ENCODE measurements around the gene MGLL. TPM values are rescaled to one million over a fixed set of nuclear protein-coding genes. Genes with fewer than 3 reads are reported as not detected.
"Not testable (repeated sequence)": the region's sequence is repeated elsewhere in the genome, so short reads cannot be mapped to it uniquely, and the experiment has no call there.

MGLL gene
- total and polyA plus RNA-seq, 2 experiments from 2014 or later = 58.7 to 184 TPM

DNA sequence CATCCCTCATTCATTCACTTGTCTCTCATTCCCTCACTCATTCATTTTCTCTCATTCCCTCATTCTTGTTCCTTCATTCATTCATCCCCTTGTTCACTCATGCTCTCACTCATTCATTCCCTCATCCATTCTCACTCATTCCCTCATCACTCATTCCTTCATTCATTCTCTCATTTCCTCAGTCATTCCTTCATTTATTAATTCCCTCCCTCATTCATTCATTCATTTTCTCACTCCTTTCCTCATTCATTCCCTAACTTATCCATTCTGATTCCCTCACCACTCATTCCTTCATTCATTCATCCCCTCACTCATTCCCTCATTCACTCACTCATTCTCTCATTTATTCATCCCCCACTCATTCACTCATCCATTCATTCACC lies 135.8 kb downstream of the MGLL start:
- Histone ChIP-seq H3K27me3 (replicated peaks; ENCODE audit: insufficient read depth) (no peaks in the 10 kb centered on the region), H4K20me1 (ENCODE audit: insufficient read depth) (no peaks in the 10 kb centered on the region), H3F3A (ENCODE audit: insufficient read depth) (peaks cover 44% of the 10 kb centered on the region), H3K9me3 (ENCODE audit: low read depth) (no peaks in the 10 kb centered on the region), H3K4me2 (ENCODE audit: unreplicated experiment) (no peak overlapping the region), H3K36me3 (ENCODE audit: low read depth) (no peaks in the 10 kb centered on the region), H3K4me3 (no peak overlapping the region), H3K79me2 (ENCODE audit: insufficient read depth) (no peaks in the 10 kb centered on the region), H3K27ac (no peak overlapping the region), H3K4me1 (ENCODE audit: insufficient read depth) (peaks cover 36% of the 10 kb centered on the region), H3K9ac (no peak overlapping the region), H2AFZ (no peak overlapping the region), H3K9me2 (ENCODE audit: insufficient read depth) (peaks cover 8% of the 10 kb centered on the region; the same call in 1 of the 2 replicates)
- TF ChIP-seq EZH2phosphoT487 (IDR thresholded peaks at IDR 0.05; ENCODE audit: insufficient read depth, low read depth) (no peak), EZH2 (IDR thresholded peaks at IDR 0.05; ENCODE audit: insufficient read depth, poor library complexity, severe bottlenecking) (no peak)
- no peak for DNase-seq
- in situ Hi-C loops (cut with MboI) = no loop called here

DNA sequence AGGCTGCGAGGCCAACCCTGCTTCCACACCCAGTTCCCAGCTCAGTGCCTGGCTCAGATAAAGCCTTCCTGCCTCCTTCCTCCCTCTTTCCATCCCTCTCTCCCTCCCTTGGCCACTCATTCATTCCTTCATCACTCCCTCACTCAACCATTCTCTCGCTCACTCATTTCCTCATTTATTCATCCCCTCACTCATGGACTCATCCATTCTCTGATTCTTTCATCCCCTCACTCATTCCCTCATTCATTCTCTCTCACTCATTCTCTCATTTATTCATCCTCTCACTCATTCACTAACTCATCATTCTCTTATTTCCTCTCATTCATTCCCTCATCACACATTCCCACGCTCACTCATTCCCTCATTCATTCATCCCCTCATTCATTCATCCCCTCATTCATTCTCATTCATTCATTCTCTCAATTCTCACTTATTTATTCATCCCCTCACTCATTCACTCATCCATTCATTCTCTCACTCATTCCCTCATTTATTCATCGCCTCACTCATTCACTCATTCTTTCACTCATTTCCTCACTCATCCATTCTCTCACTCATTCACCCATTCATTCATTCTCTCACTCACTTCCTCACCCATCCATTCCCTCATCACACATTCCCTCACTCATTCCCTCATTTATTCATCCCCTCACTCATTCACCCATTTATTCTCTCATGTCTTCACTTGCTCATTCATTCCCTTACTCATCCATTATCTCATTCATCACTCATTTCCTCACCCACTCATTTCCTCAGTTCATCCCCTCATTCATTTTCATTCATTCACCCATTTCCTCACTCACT lies 136.4 kb downstream of the MGLL start:
- Histone ChIP-seq H3K27me3 (replicated peaks; ENCODE audit: insufficient read depth) (no peaks in the 10 kb centered on the region), H3K27ac (no peak overlapping the region), H2AFZ (no peak overlapping the region), H3K9ac (no peak overlapping the region), H3K4me1 (ENCODE audit: insufficient read depth) (peaks cover 32% of the 10 kb centered on the region), H3K4me3 (no peak overlapping the region), H3K9me3 (ENCODE audit: low read depth) (no peaks in the 10 kb centered on the region), H4K20me1 (ENCODE audit: insufficient read depth) (no peaks in the 10 kb centered on the region), H3K4me2 (ENCODE audit: unreplicated experiment) (no peak overlapping the region), H3K36me3 (ENCODE audit: low read depth) (no peaks in the 10 kb centered on the region), H3K9me2 (ENCODE audit: insufficient read depth) (peaks cover 8% of the 10 kb centered on the region; the same call in 1 of the 2 replicates), H3F3A (ENCODE audit: insufficient read depth) (peaks cover 38% of the 10 kb centered on the region), H3K79me2 (ENCODE audit: insufficient read depth) (no peaks in the 10 kb centered on the region)
- no peak for TF ChIP-seq EZH2 (IDR thresholded peaks at IDR 0.05; ENCODE audit: insufficient read depth, poor library complexity, severe bottlenecking)
- no peak for TF ChIP-seq EZH2phosphoT487 (IDR thresholded peaks at IDR 0.05; ENCODE audit: insufficient read depth, low read depth)
- no peak for DNase-seq
- WGBS, 2 experiments (ENCODE audit: low coverage in 1 of 2, low lambda C conversion rate in 2 of 2, missing lambda C conversion rate in 2 of 2) = 67 to 73% methylated on average over 4 of the region's 4 CpGs
- in situ Hi-C loops (cut with MboI) = no loop called here

DNA sequence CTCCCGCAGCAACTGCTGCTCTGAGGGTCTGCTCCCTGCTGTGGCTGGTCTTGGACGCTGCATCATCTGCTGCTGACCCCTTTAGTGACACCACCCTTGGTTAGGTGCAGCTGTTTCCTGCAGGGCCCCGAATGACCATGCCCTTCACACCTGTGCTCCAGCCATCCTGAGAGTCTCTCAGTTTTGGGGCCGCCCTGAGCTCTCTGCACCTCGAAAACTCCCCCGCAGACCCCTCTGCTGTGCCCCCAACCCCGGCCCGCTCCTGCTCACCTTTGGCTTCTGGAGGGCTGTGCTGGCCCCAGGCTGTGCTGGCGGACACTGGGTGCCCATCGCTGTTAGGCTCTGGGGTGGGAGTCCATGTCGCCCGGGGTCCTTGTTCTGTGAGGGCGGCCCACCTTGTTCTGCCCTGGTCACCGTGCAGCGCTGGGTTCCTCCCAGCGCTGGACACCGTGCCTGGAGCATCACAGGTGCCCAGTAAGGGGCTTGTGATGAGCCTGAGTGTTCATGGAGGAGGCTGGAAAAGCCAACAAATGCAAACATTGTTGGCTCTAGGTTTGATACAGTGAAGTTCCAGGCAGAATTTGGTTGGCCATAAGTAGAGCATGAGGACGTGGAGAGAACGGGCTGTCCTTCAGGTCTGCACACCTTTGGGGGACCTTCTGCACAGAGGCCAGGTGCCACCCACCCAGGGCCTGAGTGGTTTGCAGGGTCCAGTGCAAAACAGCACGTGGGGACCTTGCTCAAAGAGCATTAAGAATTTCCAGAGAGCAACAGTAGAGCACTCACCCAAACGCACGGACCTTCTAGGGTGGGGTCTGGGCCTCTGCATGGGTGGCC lies 137.2 kb downstream of the MGLL start:
- H3K27me3 ChIP-seq (replicated peaks; ENCODE audit: insufficient read depth) = no peaks in the 10 kb centered on the region

DNA sequence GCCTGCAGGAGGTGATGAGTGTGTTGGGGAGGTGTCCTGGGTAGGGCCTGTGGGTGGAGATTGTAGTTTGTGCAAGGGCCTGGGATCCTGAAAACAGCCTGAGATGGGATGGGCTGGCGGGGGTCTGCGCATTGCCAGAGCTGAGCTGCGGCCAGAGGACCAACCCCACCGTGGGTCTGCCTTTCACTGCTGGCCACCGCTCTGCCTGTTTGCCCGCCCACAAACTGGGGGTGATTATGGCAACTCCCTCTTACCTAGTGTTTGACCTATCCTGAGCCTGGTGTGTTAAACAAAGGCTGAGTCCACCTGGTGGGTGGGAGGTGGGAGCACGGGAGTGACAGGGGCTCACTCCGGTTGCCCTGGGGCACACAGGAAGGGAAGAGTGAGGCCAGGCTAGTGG lies 139.8 kb downstream of the MGLL start:
- H3K9me3 ChIP-seq (ENCODE audit: low read depth) = no peaks in the 10 kb centered on the region
- no peaks in the 10 kb centered on the region for H4K20me1 ChIP-seq (ENCODE audit: insufficient read depth)
- no peak overlapping the region for H2AFZ ChIP-seq
- H3K27ac ChIP-seq = no peak overlapping the region
- H3K9me2 ChIP-seq (ENCODE audit: insufficient read depth) = peaks cover 8% of the 10 kb centered on the region; the same call in 1 of the 2 replicates
- in situ Hi-C loops (cut with MboI) = no loop called here
- H3K9ac ChIP-seq = no peak overlapping the region
- no peaks in the 10 kb centered on the region for H3K79me2 ChIP-seq (ENCODE audit: insufficient read depth)
- peaks cover 32% of the 10 kb centered on the region for H3F3A ChIP-seq (ENCODE audit: insufficient read depth)
- peaks cover 4% of the 10 kb centered on the region; the same call in 1 of the 2 replicates for H3K4me1 ChIP-seq (ENCODE audit: insufficient read depth)
- DNase-seq = no peak
- H3K36me3 ChIP-seq (ENCODE audit: low read depth) = no peaks in the 10 kb centered on the region
- no peaks in the 10 kb centered on the region for H3K27me3 ChIP-seq (replicated peaks; ENCODE audit: insufficient read depth)
- no peak overlapping the region for H3K4me2 ChIP-seq (ENCODE audit: unreplicated experiment)
- no peak overlapping the region for H3K4me3 ChIP-seq
- WGBS, 2 experiments (ENCODE audit: low coverage in 1 of 2, low lambda C conversion rate in 2 of 2, missing lambda C conversion rate in 2 of 2) = 86% methylated on average over 8 of the region's 8 CpGs
- TF ChIP-seq EZH2 (IDR thresholded peaks at IDR 0.05; ENCODE audit: insufficient read depth, poor library complexity, severe bottlenecking) (no peak), EZH2phosphoT487 (IDR thresholded peaks at IDR 0.05; ENCODE audit: insufficient read depth, low read depth) (no peak)

More for the DNA sequence above, 137.2 kb downstream of the MGLL start:
- no peak overlapping the region for H3K4me2 ChIP-seq (ENCODE audit: unreplicated experiment)
- in situ Hi-C loops (cut with MboI) = no loop called here
- no peaks in the 10 kb centered on the region for H3K36me3 ChIP-seq (ENCODE audit: low read depth)
- no peak for DNase-seq
- no peak overlapping the region for H3K4me3 ChIP-seq
- H3K79me2 ChIP-seq (ENCODE audit: insufficient read depth) = no peaks in the 10 kb centered on the region
- H2AFZ ChIP-seq = no peak overlapping the region
- TF ChIP-seq EZH2 (IDR thresholded peaks at IDR 0.05; ENCODE audit: insufficient read depth, poor library complexity, severe bottlenecking) (no peak), EZH2phosphoT487 (IDR thresholded peaks at IDR 0.05; ENCODE audit: insufficient read depth, low read depth) (no peak)
- no peak overlapping the region for H3K9ac ChIP-seq
- H3K27ac ChIP-seq = no peak overlapping the region
- H4K20me1 ChIP-seq (ENCODE audit: insufficient read depth) = no peaks in the 10 kb centered on the region
- 76 to 77% methylated on average over 22 of the region's 22 CpGs for WGBS, 2 experiments (ENCODE audit: low coverage in 1 of 2, low lambda C conversion rate in 2 of 2, missing lambda C conversion rate in 2 of 2)
- no peaks in the 10 kb centered on the region for H3K9me3 ChIP-seq (ENCODE audit: low read depth)
- peaks cover 38% of the 10 kb centered on the region for H3F3A ChIP-seq (ENCODE audit: insufficient read depth)
- H3K9me2 ChIP-seq (ENCODE audit: insufficient read depth) = peaks cover 8% of the 10 kb centered on the region; the same call in 1 of the 2 replicates
- peaks cover 24% of the 10 kb centered on the region for H3K4me1 ChIP-seq (ENCODE audit: insufficient read depth)

DNA sequence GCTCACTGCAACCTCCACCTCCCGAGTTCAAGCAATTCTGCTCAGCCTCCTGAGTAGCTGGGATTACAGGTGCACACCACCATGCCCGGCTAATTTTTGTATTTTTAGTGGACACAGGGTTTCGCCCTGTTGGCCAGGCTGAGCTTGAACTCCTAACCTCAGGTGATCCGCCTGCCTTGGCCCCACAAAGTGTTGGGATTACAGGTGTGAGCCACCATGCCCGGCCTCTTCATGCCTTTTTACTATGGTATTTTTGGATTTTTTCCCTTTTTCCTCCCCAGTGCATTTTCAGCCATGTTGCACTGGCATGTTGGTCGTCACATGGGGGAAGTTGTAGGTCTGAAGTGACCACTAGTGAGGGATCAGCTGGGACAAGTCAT lies 140.2 kb downstream of the MGLL start:
- H3K79me2 ChIP-seq (ENCODE audit: insufficient read depth); H3K4me2 ChIP-seq (ENCODE audit: unreplicated experiment); H3K4me3 ChIP-seq; H4K20me1 ChIP-seq (ENCODE audit: insufficient read depth); H3K27ac ChIP-seq; H2AFZ ChIP-seq; in situ Hi-C loops (cut with MboI); H3K9me3 ChIP-seq (ENCODE audit: low read depth); H3K9ac ChIP-seq; H3K36me3 ChIP-seq (ENCODE audit: low read depth); H3K4me1 ChIP-seq (ENCODE audit: insufficient read depth); H3K9me2 ChIP-seq (ENCODE audit: insufficient read depth); DNase-seq; H3K27me3 ChIP-seq (replicated peaks; ENCODE audit: insufficient read depth): not testable (repeated sequence)
- H3F3A ChIP-seq (ENCODE audit: insufficient read depth) = peaks cover 28% of the 10 kb centered on the region
- WGBS, 2 experiments (ENCODE audit: low coverage in 1 of 2, low lambda C conversion rate in 2 of 2, missing lambda C conversion rate in 2 of 2) = 93 to 94% methylated on average over 6 of the region's 6 CpGs
